Endothelial cell (in vitro differentiated cells): Measurements from ENCODE around the gene REG1B. TPM values are rescaled to one million over a fixed set of nuclear protein-coding genes. Genes with fewer than 3 reads are reported as not detected.

ENCODE experiments used
- DNase-seq: peaks from one replicate; pipeline ENCODE4 v3.0.0; 2021; ENCODE audit warnings: low spot score
- H3K27ac Mint-ChIP-seq: one replicate; pipeline ENCODE4 v1.8.0; 2021; ENCODE audit warnings: mixed read lengths, inconsistent platforms; ENCODE audit not compliant: unreplicated experiment
- H3K27me3 Mint-ChIP-seq: one replicate; pipeline ENCODE4 v1.8.0; 2021; ENCODE audit warnings: mild to moderate bottlenecking, moderate library complexity, mixed read lengths, inconsistent platforms; ENCODE audit not compliant: unreplicated experiment
- H3K36me3 Mint-ChIP-seq: one replicate; pipeline ENCODE4 v1.8.0; 2021; ENCODE audit warnings: mild to moderate bottlenecking, low read depth, mixed read lengths, inconsistent platforms; ENCODE audit not compliant: unreplicated experiment
- H3K4me1 Mint-ChIP-seq: one replicate; pipeline ENCODE4 v1.8.0; 2021; ENCODE audit warnings: mild to moderate bottlenecking, mixed read lengths, inconsistent platforms; ENCODE audit not compliant: unreplicated experiment
- H3K4me3 Mint-ChIP-seq: one replicate; pipeline ENCODE4 v1.8.0; 2021; ENCODE audit warnings: mild to moderate bottlenecking, mixed read lengths, inconsistent platforms; ENCODE audit not compliant: unreplicated experiment
- H3K9me3 Mint-ChIP-seq: one replicate; pipeline ENCODE4 v1.8.0; 2021; ENCODE audit warnings: mixed read lengths, inconsistent platforms; ENCODE audit not compliant: unreplicated experiment
- total RNA-seq: library from RNA; stranded (reverse); fragmentation: NEBNext Ultra II Directional; extraction: Animal tissue kit (Norgen Biotek cat#: 25700); gene quantifications from one replicate; pipeline ENCODE4 v1.2.1, GENCODE V29; 2021; ENCODE audit not compliant: unreplicated experiment
- TF ChIP-seq, protein P1 (sequence below): fragments of 200-600 bp; sonication (generic); IDR thresholded peaks from one replicate; pipeline ENCODE4 v1.5.0; 2021; ENCODE audit warnings: antibody characterized with exemption; ENCODE audit not compliant: unreplicated experiment

REG1B gene
- total RNA-seq, 1 donor from 2014 or later = not detected

GRCh38 chr2:79125721-79125985 is 37.9 kb upstream of the REG1B start:
- TF ChIP-seq, protein P1, sequence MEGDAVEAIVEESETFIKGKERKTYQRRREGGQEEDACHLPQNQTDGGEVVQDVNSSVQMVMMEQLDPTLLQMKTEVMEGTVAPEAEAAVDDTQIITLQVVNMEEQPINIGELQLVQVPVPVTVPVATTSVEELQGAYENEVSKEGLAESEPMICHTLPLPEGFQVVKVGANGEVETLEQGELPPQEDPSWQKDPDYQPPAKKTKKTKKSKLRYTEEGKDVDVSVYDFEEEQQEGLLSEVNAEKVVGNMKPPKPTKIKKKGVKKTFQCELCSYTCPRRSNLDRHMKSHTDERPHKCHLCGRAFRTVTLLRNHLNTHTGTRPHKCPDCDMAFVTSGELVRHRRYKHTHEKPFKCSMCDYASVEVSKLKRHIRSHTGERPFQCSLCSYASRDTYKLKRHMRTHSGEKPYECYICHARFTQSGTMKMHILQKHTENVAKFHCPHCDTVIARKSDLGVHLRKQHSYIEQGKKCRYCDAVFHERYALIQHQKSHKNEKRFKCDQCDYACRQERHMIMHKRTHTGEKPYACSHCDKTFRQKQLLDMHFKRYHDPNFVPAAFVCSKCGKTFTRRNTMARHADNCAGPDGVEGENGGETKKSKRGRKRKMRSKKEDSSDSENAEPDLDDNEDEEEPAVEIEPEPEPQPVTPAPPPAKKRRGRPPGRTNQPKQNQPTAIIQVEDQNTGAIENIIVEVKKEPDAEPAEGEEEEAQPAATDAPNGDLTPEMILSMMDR = no peak
- no peaks in the 10 kb centered on the region for H3K9me3 Mint-ChIP-seq
- no peak overlapping the region for H3K4me3 Mint-ChIP-seq
- H3K27ac Mint-ChIP-seq = no peak overlapping the region
- H3K36me3 Mint-ChIP-seq = no peaks in the 10 kb centered on the region
- no peaks in the 10 kb centered on the region for H3K4me1 Mint-ChIP-seq
- no peak for DNase-seq
- H3K27me3 Mint-ChIP-seq = no peaks in the 10 kb centered on the region

- no peak overlapping the region for H3K27ac Mint-ChIP-seq
- DNase-seq = no peak
- no peaks in the 10 kb centered on the region for H3K36me3 Mint-ChIP-seq
- TF ChIP-seq, protein P1 = no peak
- no peaks in the 10 kb centered on the region for H3K9me3 Mint-ChIP-seq
- no peak overlapping the region for H3K4me3 Mint-ChIP-seq
- H3K4me1 Mint-ChIP-seq = no peaks in the 10 kb centered on the region
- H3K27me3 Mint-ChIP-seq = no peaks in the 10 kb centered on the region
Measured at GRCh38 chr2:79124907-79125720, 37.3 kb upstream of the REG1B start.

DNA sequence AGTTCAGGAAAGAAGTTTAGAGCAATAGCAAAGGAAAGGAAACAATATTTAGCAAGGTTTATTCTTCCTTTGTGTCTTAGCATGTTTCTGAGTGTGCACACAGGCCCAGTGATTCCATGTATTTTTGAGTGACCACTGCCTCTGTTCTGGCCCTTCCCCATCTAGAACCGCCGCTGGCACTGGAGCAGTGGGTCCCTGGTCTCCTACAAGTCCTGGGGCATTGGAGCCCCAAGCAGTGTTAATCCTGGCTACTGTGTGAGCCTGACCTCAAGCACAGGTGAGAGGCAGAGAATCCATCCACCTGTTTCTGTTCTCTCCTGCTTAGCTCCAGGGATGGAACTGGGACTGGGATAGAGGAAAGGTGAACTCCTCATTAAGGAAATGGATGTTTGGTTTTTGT is 34.9 kb upstream of the REG1B start:
- Mint-ChIP-seq H3K36me3 (no peaks in the 10 kb centered on the region), H3K27ac (no peak overlapping the region), H3K27me3 (no peaks in the 10 kb centered on the region), H3K9me3 (no peaks in the 10 kb centered on the region), H3K4me1 (no peaks in the 10 kb centered on the region), H3K4me3 (no peak overlapping the region)
- no peak for DNase-seq
- TF ChIP-seq, protein P1 = no peak

DNA sequence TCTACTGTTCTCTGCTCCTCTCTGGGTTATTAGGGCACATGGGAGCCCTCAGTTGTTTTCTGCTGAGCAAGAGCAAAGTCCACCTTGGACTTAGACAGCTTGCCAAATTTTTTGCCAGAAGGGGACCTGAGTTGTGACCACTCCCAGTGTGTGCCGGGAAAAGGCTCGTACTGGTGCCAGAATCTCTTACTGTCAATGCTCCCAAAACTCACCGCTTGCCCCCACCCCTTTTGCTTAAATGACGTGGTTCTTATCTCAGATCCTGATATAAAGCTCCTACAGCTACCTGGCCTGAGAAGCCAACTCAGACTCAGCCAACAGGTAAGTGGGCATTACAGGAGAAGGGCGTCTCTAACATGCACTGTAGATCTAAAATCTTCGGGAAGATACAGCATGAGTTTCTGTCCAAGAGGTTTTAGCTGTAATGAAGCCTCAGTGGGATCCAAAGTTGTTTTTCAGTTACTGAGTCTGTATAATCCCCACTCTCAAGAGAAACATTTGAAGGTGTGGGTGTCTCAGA is 32.5 kb upstream of the REG1B start, which contains the start of gene REG1A:
Gene REG1A (plus strand): TSS at position 295 of the 520 bp plus-strand sequence. CDS start 374 bp downstream, outside the sequence.
- H3K4me3 Mint-ChIP-seq = no peak within 1 kb of the TSS
- H3K27me3 Mint-ChIP-seq = no peaks in the 10 kb centered on the region
- H3K36me3 Mint-ChIP-seq = no peaks in the 10 kb centered on the region
- DNase-seq = no peak
- H3K4me1 Mint-ChIP-seq = no peaks in the 10 kb centered on the region
- TF ChIP-seq, protein P1 = no peak
- no peaks in the 10 kb centered on the region for H3K9me3 Mint-ChIP-seq
- no peak within 1 kb of the TSS for H3K27ac Mint-ChIP-seq
